ENCODE data around the gene STAT6. TPM values are rescaled to one million over a fixed set of nuclear protein-coding genes. Genes with fewer than 3 reads are reported as not detected.
A peak's percentile ranks its signal among the peaks of the same experiment; 100 is the strongest.

Gene STAT6
- total RNA-seq, 1 donor from 2014 or later = 188 TPM

- intact Hi-C loops (cut with DNase I) = no loop called here
- no peak for DNase-seq (ENCODE audit: low spot score in 2 of 2)
- peaks cover 90 to 93% of the 10 kb centered on the region in 2 donors for H3K36me3 ChIP-seq
- TF ChIP-seq CTCF (IDR thresholded peaks at IDR 0.05) = no peak
- no peaks in the 10 kb centered on the region for H3K9me3 ChIP-seq
- H3K4me1 ChIP-seq = peaks cover 11 to 17% of the 10 kb centered on the region in 2 donors
- H3K27me3 ChIP-seq = no peaks in the 10 kb centered on the region
- no peak overlapping the region for H3K4me3 ChIP-seq
- H3K27ac ChIP-seq = peak overlapping the region; percentile 26 to 48
Observed at GRCh38 chr12:57158186-57158585, 47.0 kb upstream of the STAT6 start.

GRCh38 chr12:57157588-57158173 lies 46.5 kb upstream of the STAT6 start:
- H3K36me3 ChIP-seq = peaks cover 85 to 88% of the 10 kb centered on the region in 2 donors
- peaks cover 13 to 22% of the 10 kb centered on the region in 2 donors for H3K4me1 ChIP-seq
- H3K27me3 ChIP-seq = no peaks in the 10 kb centered on the region
- H3K27ac ChIP-seq = peak overlapping the region; percentile 26 to 48
- TF ChIP-seq CTCF (IDR thresholded peaks at IDR 0.05) = no peak
- DNase-seq (ENCODE audit: low spot score in 2 of 2) = no peak
- no peak overlapping the region for H3K4me3 ChIP-seq
- intact Hi-C loops (cut with DNase I) = no loop called here
- no peaks in the 10 kb centered on the region for H3K9me3 ChIP-seq

GRCh38 chr12:57156701-57157403 lies 45.7 kb upstream of the STAT6 start:
- Histone ChIP-seq H3K36me3 (peaks cover 76 to 79% of the 10 kb centered on the region in 2 donors), H3K27ac (peak overlapping the region; percentile 4 to 10), H3K4me1 (peaks cover 19 to 30% of the 10 kb centered on the region in 2 donors), H3K9me3 (no peaks in the 10 kb centered on the region), H3K27me3 (no peaks in the 10 kb centered on the region), H3K4me3 (no peak overlapping the region)
- TF ChIP-seq CTCF (IDR thresholded peaks at IDR 0.05) = no peak
- DNase-seq (ENCODE audit: low spot score in 2 of 2) = no peak
- intact Hi-C loops (cut with DNase I) = no loop called here

- no peak overlapping the region for H3K4me3 ChIP-seq
- peak overlapping the region; percentile 13 to 98 for H3K27ac ChIP-seq
- H3K4me1 ChIP-seq = peaks cover 38 to 49% of the 10 kb centered on the region in 2 donors
- no peaks in the 10 kb centered on the region for H3K9me3 ChIP-seq
- no peaks in the 10 kb centered on the region for H3K27me3 ChIP-seq
- TF ChIP-seq CTCF (IDR thresholded peaks at IDR 0.05) = no peak
- no peak for DNase-seq (ENCODE audit: low spot score in 2 of 2)
- peaks cover 57 to 64% of the 10 kb centered on the region in 2 donors for H3K36me3 ChIP-seq
- intact Hi-C loops (cut with DNase I) = no loop called here
Observed at GRCh38 chr12:57154804-57155434, 43.8 kb upstream of the STAT6 start.

- H3K9me3 ChIP-seq = no peaks in the 10 kb centered on the region
- no peak for DNase-seq (ENCODE audit: low spot score in 2 of 2)
- intact Hi-C loops (cut with DNase I) = no loop called here
- peak overlapping the region; percentile 89 to 98 for H3K27ac ChIP-seq
- H3K27me3 ChIP-seq = no peaks in the 10 kb centered on the region
- TF ChIP-seq CTCF (IDR thresholded peaks at IDR 0.05) = no peak
- peaks cover 49 to 57% of the 10 kb centered on the region in 2 donors for H3K36me3 ChIP-seq
- no peak overlapping the region for H3K4me3 ChIP-seq
- H3K4me1 ChIP-seq = peaks cover 46 to 58% of the 10 kb centered on the region in 2 donors
Observed at GRCh38 chr12:57154076-57154475, 42.9 kb upstream of the STAT6 start.

Measured in ascending aorta (tissue), 2 donors.